Stimulated activated naive CD4-positive, alpha-beta T cell (primary cell): ENCODE measurements around the gene MAP7.
"Not testable (repeated sequence)": the region's sequence is repeated elsewhere in the genome, so short reads cannot be mapped to it uniquely, and the experiment has no call there.

Source experiments
- DNase-seq, 6 experiments: peaks; one replicate each; lab custom pipeline; 2025; lab: John Stamatoyannopoulos, UW

Gene MAP7

DNA sequence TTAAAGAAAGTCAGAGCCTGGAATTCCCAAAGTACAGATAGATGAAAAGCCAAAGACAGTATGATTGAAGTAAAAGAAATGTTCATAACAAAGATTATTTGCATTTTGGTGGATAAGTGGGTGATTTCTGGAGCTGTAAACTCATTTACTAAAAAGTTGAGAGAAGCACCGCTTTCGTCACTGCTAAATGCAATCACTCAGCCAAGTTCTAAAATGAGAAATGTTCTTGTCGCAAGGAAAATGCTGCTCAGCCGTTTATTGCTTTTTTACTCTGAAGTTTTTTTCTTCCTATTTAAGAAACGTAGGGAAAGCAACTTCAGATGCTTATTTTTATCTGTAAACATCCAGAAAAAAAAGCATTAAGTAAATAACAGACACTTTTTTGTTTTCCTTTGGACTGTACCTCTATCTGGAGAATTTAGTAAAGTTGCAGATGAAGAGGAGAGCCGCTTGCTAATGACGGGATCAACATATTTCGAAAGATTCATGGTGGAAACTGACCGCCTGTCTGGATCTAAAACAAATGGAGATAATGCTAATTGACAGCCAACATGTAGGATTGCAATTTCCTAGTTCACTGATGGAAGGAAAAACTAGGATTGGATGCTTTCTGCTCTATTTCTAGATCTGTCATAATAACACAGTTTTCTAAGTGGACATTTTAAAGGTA lies 166.8 kb downstream of the MAP7 start:
- no peak for DNase-seq

DNA sequence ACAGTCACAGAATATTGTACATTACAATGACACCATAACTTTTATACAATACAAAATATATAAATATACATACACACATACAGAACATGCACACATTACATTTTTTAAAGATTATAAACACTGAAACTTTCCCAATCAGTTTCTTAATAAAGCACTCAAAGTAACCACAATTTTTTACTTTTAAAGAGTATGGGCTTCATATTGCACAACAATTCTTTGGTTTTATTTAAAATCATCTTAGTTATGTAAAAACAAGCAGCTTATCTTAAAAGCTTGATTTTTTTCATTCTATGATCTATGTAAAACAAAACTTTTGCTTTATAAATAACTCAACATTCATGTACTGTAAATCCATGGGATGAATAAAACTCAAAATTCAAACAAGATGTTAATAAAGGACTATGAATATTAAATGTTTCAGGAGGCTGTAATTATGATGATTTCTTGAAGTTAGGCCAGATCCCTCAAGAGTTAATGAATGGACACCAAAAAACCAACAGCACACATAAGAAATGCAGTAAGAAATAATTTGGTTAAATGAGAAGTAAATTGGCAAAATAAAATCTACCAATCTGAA lies 167.5 kb downstream of the MAP7 start:
- DNase-seq, result no peak

DNA sequence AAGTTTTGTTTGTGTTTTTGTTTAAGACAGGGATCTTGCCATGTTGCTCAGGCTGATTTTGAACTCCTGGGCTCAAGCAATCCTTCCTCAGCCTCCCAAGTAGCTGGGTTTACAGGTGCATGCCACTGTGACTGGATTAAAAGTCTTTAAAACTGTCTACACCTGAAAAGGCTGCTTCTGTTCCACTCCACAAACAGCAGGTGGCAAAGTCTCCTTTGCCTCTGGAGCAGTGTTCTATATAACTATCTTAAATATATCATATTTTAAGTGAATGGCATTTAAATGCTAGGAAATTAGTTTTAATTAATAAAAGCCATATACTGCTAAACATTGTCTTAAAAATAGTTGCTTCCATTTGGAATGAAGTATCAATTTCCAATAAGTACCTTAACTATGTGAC lies 171.3 kb downstream of the MAP7 start:
- no peak for DNase-seq

DNA sequence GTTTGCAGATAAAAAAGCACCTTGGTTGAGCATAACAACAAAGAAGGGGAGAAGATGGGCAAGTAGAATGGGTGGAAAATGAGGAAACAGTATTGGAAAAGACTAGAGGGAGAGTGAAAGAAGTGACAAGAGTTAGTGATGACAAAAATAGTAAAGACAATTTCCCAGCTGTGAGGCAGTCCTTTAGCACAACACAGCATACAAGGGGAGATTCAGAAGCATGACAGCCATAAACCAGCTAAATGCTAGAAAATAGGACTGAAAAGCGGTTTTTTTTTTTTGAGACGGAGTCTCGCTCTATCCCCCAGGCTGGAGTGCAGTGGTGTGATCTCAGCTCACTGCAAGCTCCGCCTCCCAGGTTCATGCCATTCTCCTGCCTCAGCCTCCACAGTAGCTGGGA lies 174.4 kb downstream of the MAP7 start:
- DNase-seq, result not testable (repeated sequence)

DNA sequence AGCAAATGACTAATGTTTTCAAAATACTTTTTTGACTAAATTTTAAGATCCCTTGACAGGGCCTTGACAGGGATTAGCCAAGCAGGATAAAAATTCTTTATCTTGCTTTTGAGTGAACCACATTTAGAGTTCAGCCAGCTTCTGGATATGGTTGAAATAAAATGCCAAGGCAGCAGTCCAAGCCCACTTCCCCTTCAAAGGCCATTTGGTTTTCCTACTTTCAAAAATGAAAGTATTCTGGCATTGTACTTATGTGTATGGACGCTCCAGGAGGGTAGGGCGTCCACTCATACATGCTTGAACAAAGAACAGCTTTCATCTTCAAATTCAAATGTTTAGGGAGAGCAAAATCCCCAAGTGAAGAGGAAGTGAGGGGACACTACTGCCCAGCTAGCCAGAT lies 178.3 kb downstream of the MAP7 start:
- no peak for DNase-seq

DNA sequence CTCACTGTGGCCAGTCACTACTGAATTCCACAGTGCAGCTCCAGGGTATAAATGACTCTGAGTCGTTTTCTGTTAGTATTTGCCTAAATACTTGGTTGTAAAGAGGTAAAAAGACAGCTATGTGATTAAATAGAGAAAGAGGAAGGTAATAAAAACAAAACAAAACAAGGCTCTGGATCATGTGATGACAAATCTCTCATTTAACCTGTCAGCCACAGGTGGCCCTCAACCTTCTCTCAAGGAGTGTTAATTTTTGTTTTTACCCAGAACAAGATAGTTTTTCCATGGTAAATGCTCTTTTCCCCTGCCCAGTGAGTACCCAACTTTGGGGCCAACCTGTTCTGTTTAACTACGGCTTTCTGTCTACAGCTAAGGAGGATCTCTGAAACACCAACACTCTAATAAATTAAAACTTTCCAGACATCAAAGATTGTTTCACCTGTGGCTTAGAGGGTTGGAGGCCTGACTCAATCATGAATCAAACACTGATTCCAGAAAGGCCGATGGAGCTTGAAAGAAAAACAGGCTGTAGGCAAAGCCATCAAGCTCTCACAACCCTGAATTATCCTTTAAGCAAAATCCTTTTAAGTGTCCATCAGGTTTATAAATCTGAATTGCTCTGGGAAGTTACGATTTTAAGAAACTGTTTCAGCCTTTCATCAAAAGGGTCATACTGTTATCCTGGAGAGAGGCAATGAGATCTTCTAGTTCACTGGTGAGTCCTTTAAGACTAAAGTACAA lies 179.1 kb downstream of the MAP7 start:
- no peak for DNase-seq

DNA sequence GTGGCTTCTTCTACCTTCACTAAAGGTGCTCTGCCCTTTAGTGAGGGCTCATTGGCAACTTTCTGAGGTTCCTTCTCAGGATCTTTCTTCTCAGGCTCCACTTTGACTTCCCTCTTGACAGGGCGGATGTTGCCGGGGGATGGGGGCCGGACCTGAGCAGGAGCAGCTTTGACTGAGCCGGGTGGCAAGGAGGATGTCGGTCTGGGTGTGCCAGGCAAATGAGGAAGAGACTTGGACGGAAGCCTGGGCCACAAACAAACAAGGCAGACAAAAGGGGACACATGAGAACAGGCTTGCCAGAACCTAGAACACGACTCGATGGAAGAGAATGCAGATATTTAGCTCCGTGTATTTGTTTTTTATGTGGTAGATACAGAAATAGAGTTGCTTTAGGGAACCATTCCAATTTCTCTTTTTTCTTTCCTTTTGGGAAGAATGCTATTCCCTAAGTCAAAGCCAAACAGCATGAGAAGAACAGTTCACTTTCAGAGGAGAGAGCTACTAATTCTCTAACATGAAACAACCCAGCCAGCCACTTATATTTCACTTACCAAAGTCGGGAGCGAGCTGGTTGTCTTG lies 184.4 kb downstream of the MAP7 start:
- DNase-seq, result peak in 4 of 6 experiments; percentile 1 to 32 (median 15)

DNA sequence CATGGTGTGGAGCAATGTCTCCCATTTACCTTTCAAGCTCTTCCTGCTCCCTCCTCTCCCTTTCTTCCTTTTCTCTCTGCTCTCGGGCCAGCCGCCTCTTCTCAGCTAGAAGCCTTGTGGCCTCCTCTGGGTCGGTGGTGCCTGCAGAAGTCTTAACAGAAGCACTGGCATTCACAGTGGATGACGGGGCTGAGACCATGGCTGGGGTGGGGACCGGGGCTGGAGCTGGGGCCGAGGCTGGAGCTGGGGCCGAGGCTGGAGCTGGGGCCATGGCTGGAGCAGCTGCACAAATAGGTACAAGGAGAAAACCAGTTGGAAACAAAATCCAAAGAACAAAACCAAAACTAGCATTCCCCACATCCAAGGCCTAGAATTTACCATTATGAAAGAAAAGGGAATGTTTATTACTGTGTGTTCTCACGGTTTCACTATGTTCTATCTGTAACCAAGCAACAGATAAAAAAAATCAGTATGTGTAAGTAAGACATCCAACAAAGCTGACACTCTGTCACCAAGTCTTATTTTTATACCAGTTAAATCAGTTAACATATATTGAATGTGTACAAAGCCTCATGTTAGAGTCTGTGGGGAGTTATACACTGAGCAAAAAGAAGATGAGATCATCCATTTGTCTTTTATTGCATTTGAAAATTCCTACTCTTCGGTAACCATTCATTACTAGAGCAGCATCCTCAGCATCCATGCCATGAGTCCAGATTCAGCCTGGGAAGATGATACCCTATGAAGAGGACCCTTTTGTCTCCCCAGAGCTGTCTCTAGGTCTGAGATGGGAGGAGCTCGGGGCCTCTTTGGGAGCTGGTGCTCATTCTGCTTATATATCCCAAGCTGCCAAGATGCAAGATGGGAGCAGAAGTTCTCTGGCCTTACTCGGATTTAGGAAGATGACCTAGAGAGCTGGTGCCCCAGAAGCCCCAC lies 187.5 kb downstream of the MAP7 start:
- no peak for DNase-seq

DNA sequence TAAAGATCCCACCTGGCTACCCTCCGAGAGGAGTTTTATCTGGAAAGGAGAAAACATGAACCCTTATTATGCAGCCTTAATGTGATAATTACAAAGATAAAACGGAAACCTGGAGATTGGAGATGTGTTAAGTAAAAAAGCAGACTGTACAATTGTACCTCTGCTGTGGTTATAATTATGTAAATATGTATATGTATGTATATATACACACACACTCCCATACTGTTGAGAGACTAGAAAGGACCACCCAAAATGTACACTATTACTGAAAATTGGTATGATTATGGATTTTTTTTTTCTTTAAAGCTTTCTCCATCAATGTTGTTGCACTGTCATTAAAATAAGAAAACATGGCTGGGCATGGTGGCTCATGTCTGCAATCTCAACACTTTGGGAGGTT lies 188.4 kb downstream of the MAP7 start:
- DNase-seq, result no peak

DNA sequence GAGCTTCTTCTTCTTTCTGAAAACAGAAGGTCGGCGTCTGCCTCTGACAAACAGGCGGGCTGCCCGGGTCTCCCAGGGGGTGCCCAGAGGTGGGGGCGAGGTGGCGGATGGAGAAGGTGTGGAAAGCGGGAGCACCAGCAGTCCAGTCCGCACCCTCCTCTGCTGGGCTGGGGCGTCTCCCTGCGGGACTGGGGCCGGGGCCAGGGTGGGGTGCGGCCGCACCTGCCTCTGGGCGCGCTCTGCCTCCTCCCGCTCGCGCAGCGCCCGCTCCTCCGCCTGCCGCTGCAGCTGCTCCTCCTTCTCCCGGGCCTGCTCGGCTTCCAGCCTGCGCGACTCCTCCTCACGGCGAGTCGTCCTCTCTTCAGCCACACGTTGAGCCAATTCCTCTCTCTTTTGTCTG lies 189.4 kb downstream of the MAP7 start:
- DNase-seq, result no peak

DNA sequence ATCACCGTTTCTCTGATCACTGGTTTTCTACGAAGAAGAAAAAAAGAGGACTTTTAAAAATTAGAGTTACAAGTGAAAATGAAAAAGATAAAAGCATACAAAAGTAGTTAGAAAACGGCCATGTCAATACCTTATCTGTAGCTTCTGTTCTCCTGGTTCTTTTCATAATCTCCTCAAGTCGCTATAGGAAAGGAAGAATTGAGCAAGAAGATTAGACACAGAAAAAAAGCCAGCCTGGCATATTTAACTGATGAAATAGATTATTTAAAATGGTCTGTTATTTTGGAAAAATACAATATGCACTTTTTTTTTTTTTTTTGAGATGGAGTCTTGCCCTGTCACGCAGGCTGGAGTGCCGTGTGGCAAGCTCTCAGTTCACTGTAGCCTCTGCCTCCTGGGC lies 190.4 kb downstream of the MAP7 start:
- no peak for DNase-seq

DNA sequence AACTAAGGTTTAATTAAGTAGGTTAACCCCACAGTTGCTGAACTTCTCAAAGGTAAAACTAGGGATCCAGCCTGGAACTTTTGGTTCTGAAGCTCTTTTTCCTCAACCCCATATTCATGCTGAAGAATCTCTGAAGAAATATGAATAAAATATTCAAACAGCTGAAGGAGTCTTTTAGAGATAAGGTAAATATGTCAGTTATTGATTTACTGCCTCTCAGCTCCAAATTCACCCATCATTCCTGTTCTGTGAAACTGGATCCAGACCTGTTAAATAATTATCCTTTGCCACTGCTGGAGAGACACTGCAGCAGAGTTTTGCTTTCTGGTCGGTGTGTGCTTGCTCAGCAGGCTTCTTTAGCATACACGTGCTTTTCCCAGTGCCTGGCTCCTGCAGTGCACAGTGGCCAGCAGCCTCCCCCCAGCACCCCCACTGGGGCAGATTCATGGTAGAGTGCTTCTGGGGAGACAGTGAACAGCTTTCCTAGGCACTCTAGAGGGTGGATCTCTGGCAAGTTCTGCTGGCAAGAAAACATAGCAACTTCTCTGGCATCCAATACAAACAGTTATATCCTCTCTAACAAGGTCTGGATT lies 198.6 kb downstream of the MAP7 start:
- no peak for DNase-seq

DNA sequence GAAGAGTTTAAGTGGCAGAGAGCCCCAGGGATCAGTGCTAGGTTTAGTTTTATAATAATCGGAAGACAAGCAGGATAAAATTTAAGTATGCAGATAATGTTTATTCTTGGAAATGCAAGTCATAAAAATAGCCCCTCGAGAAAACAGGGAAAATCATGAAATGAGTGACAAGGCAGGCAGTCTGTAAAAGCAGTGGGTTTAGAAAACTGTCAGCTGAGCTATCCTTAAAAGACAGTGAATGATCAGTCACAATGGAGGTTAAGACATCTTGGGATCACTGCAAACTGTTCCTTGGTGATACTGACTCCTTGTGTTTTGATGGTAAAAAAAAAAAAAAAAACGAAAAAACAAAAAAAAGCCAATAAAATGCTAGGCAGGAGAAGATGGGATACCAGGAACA lies 199.3 kb downstream of the MAP7 start:
- DNase-seq, result no peak

DNA sequence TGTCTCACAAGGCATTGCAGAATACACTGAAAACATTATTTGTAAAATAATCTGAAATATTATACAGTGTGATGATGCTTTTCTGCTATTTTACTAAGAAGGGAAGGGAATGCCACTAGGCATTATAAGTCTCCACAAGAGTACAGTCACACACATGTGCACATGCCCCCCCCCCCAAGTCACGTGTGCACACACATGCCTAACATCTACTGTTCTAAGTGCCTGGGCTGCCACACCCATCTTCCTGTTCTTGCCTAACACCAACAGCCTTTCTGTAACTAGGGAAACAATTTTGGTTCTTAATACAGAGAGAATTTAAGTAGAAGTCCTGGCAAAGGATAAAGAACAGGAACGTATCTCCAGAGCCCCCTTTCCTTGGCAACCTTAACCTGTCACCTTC lies 202.4 kb downstream of the MAP7 start:
- no peak for DNase-seq

DNA sequence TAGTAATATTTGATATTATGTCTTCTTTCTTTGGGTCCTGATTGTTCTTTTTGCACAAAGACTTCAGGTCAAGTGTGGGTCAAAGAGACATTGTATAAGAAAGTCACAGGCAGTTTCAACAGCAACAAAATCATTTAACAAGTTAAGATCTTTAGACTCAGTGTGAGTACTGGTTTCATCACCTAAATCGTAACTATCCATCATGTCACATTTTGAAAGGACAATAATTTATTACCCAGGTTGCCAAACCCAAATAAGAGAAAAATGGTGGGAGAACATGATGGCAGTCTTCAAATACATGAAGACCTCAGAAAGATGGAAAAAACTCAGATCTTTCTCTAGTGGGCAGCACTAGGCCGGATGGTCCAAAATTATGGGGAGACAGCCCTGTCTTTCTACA lies 205.1 kb downstream of the MAP7 start:
- no peak for DNase-seq

DNA sequence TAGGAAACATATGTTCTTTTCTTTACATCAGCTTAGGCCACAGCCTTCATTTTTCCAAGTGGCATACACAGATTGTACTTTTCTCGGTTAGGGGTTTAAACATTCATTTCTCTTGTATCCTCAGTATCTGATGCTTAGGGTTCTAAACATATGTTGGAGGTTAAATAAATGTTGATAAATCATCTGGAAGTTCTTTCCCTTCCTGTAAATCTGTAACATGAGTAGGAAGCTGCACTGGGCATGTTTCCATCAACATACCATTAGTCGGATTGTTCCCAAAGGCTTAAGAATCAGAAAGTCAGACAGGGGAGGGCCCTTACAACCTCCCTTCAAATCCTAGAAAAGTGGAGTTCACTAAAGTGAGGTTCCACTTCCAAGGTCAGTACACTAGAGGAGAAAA lies 205.8 kb downstream of the MAP7 start:
- DNase-seq, result no peak

DNA sequence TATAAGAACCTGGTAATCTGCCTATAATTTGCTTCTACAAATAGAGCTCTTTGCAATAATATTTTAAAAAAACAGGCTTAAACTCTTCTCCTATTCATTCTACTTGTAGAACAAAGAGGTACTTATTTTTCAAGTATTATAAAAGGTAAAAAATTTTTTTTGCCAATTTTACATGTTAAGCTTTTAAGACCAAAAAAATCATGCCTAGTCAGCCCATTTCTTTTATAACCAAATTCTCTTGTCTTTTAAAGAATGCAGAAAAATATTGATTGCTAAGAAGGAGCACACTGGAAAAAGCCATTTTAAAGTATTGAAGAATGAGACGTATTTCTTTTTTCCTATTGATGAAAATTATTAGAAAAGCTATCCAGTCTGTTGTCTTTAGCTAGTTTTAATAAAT lies 206.5 kb downstream of the MAP7 start:
- DNase-seq, result no peak

DNA sequence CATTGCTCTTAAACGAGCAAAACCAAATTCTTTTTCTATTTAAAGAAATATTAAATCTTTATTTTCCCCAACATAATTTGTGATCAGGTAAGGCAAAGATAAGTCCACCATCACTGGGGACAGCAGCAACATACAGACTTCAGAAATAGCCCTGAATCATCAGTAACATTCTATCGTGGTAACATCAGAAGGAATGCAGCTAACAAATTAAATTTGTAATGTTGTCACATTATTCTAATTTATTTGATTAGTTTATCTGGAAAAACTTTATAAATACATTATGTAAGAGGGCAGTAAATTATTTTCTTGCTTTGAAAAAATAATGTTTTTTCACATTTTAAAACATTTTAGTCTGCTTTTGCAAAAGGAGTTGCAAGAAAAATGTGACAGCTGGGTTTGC lies 206.9 kb downstream of the MAP7 start:
- DNase-seq, result no peak

DNA sequence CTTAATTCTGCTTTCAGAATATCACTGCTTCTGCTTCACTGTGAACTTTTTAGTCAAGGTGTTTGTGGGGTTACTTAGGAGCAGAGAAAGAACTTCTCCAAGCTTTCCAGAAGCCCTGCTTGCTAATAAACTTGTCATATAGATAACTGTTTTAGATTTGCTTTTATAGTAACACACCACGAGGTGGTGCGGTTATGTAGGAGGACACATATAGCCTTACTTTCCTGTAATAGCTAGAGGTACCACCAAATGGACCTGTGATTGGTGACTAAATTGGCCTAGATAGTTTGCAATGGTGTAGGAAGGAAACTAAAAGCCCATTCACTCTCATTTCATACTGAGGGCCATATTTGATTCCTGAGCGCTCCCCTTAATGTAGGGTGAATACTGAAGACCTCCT lies 208.3 kb downstream of the MAP7 start:
- DNase-seq, result no peak

DNA sequence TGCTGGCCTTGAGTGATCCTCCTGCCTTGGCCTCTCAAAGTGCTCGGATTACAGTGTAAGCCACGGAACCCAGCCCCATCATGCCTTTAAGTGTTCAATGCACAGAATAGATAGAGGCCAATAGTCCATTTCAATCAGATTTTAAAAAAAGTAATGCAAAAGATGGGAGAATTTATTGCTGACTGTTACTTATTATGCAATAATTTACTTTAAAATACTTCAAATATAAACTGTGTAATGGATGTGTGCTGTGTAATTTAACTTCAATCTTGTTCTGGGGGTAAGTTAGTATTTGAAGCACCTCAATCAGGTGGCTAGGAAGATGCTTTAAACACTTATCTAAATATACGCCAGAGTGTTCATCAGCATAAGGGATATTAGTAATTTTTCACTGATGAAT lies 208.9 kb downstream of the MAP7 start:
- no peak for DNase-seq

DNA sequence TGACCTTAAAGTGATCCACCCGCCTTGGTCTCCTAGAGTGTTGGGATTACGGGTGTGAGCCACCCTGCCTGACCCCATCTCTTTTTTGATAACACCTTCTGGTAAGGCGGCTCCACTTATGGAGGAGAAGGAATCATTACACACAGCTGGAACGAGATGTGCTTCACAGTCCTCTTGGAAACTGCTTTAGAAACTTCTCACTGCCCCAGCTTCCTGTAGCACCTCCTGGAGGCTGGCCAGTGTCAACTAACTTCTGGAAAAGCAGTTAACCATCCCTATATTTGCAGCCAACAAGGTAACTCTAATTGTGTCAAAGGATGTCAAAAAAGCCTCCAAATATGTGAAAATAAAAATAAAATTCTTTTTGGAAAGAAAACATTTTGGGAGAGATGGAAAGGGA lies 211.7 kb downstream of the MAP7 start:
- DNase-seq, result no peak

DNA sequence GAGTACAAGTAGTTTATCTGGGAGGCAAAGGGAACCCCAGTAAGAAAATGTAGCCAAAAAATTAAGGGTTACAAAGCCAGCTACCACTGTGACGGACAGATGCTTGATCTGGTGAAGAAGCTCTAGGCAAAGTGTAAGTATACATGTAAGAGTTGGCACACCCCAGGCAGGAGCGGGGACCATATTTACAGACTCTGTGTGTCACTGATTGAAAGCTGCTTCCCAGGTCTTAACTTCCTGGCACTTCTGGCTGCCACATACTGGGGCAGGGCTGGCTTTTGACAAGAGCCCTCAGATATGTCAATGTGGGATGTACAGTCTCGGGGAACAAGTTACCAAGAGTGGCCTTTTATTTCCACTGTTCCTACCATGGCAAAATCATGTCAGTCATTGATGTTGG lies 212.6 kb downstream of the MAP7 start:
- DNase-seq, result no peak
